ENCODE data around the gene TMTC2.
"Not testable (repeated sequence)": the region's sequence is repeated elsewhere in the genome, so short reads cannot be mapped to it uniquely, and the experiment has no call there.

The TMTC2 gene

DNA sequence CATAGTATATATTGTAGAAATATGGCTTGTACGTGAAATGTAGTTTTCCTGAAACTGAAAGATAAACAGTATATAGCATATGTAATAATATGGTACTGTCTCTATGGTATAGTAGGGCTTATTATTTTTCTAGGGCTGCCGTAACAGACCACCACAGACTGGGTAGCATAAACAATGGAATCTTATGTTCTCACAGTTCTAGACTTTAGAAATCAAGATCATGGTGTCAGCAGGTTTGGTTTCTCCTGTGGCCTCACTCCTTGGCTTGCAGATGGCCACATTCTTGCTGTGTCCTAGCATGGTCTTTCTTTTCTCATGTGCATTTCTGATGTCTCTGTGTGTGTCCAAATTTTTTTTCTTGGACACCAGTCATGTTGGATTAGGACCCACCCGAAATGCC, 155.8 kb downstream of the TMTC2 start:
- no peak for DNase-seq (ENCODE audit: low read depth)

DNA sequence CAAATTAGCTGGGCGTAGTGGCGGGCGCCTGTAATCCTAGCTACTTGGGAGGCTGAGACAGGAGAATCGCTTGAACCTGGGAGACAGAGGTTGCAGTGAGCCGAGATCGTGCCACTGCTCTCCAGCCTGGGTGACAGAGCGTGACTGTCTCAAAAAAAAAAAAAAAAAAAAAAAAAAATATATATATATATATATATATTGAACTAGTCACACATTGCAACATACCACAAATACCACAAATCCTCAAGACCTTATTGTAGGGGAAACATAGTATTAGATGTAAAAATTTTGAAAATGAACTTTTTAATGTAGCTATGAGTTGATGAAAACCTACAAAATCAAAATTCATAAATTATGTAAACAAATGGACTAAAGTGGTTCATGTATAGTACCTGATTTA, 158.4 kb downstream of the TMTC2 start:
- DNase-seq (ENCODE audit: low read depth): not testable (repeated sequence)

DNA sequence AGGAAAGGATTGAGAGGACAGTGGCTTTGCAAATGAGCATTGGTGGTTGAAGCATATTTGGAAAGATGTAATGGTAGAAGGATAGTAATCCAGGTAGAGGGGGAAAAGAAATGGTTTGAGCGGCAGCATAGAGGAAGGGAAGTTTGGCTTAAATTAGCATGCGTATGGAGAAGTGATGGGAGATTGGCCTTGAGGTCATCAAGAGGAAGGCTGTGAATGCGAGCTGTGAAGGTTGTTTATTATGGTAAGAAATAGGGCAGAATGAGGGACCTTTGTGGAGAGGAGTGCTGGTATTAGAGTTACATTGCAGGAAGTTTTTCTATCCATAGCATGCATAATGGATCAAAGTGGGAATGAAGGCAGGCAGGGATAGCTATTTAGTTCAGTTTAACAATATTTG, 162.1 kb downstream of the TMTC2 start:
- DNase-seq (ENCODE audit: low read depth): no peak

DNA sequence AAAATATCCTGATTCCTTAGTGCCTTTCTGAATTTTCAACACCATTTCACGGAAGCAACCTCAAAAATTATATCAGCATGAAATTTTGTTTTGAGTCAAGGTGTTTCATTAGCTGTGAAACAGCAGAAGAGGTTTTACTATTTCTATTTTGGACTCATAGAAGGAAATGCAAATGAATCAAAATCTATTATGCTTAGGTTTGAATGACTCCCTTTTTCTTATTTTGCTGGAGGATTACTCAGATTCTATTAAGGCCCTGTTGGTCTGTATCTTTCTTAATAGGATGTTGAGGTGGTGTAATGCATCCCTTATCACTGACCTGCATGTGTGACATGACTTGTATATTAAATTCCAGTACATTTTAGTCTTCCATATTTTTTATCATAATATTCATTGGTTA, 165.8 kb downstream of the TMTC2 start:
- no peak for DNase-seq (ENCODE audit: low read depth)

DNA sequence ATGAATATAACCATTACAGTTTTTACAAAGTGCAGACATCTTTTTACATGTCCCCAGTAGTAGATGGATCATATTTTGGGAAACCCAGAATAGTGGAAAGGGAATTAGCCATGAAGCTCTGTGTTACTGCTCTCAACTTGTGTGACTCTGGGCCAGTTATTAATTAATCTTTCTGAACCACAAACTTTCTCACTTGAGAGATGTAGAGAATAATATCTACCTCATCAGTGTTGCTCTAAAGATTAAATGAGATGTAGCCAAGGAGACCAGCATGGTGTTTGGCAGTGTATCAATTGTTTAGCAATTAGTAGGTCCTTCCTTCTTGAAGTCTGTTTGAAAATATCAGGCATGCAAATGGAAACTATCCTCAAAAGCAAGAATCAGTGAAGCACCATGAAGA, 169.2 kb downstream of the TMTC2 start:
- no peak for DNase-seq (ENCODE audit: low read depth)

GRCh38 chr12:82857276-82857675, 170.6 kb downstream of the TMTC2 start:
- no peak for DNase-seq (ENCODE audit: low read depth)

GRCh38 chr12:82857911-82858533, 171.3 kb downstream of the TMTC2 start:
- DNase-seq (ENCODE audit: low read depth): no peak

- DNase-seq (ENCODE audit: low read depth): no peak
Measured at GRCh38 chr12:82858534-82858917, 171.8 kb downstream of the TMTC2 start.

DNA sequence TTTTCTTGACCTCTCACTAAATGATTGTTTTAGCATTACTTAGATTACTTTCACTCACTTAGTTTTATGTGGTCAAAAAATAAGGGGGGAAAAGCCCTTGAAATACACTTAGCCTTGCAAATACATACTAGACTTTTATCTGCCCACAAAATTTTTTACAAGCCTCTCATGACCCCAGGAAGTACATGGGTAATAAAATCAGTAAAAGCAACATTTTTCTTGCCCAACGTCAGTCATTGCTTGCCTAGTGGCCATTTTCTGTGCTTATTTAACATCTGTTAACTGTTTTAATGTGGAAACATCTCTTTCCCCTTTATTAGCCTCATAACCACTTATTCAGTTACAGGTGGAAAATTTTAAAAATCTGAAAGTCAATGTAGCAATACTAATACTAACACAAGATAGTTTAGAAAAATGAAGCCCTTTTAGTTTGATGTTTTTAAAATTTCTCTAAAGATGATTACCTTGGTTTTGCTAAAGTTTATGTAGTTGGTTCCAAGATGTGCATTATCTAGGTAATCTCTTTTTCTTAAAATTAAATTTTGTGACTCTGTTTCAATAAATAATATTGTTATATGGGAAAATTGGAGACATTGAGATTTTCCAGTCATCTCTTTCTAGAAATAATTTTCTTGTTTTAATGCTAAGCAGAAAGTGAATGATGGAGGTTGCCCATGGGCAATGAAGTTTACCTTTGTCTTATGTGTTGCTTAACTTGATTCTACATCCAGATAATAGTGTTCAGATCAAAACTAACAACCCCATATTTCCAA, 175.5 kb downstream of the TMTC2 start:
- DNase-seq (ENCODE audit: low read depth): no peak

GRCh38 chr12:82862876-82863649, 176.4 kb downstream of the TMTC2 start:
- DNase-seq (ENCODE audit: low read depth): no peak

- DNase-seq (ENCODE audit: low read depth): no peak
Measured at GRCh38 chr12:82866227-82866775, 179.6 kb downstream of the TMTC2 start.

- DNase-seq (ENCODE audit: low read depth): no peak
Measured at GRCh38 chr12:82866946-82867345, 180.2 kb downstream of the TMTC2 start.

- no peak for DNase-seq (ENCODE audit: low read depth)
Measured at GRCh38 chr12:82867762-82868500, 181.2 kb downstream of the TMTC2 start.

DNA sequence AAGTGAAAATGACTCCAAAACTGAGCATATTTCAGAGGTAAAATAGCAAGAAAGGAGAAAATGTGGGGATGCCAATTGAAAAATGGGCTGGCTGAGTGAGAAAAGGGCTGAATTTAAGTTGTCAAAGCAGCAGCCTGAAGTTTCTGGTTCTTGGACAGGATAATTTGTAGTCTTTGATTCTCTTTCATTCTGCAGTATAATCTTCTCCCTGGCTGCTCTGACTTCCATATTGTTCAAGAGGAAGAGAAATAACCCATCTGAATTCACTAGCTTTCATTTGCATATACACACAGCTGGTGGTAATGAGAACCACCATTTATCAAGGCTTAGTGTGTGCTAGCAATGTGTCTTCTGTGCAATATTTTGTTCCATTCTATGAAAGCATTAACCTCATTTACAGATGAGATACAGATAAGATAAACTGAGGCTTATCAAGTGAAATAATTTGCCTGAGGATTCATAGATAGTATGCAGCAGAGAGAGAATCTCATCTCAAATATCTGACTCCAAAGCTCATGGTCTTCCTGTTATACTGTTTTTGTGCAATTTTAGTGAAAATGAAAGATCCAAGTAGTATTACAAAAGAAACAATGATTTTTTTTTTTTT, 184.2 kb downstream of the TMTC2 start:
- no peak for DNase-seq (ENCODE audit: low read depth)

DNA sequence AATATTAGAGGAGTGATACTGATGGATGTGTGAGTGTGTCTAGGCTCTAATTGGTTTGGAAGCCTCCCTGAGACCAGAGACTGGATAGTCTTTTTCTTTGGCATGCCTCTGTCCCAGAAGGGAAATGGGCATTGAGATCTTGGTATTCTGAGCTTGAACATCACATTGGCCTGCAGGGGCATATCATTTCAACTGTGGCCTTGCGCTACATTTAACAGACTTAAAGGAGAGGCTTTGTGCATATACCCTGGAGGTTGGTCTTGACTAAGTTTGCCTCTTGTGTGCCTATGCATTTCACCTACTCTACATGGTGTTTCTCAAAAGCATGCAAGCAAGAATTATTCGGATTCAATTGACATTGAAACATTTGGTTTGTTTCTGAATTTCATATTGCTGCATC, 185.4 kb downstream of the TMTC2 start:
- no peak for DNase-seq (ENCODE audit: low read depth)

- no peak for DNase-seq (ENCODE audit: low read depth)
Measured at GRCh38 chr12:82873309-82873708, 186.6 kb downstream of the TMTC2 start.

DNA sequence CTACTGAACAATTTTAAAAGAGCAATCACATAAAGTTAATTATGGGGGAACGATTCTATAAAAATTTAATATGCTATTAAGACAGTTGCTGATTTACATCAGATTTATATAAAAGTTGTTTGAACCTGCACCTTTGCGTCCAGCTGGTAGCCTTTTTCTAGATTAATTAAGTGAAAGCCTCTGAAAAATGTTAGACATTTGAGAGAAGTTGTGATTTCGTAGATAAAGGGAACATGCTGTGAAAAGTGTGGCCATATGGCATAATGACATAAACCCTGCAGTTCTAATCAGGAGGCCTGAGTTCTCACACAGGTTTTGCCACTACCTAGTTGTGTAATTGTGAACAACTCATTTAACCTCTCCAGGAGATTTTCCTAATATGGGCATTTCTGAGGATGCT, 187.2 kb downstream of the TMTC2 start:
- no peak for DNase-seq (ENCODE audit: low read depth)

DNA sequence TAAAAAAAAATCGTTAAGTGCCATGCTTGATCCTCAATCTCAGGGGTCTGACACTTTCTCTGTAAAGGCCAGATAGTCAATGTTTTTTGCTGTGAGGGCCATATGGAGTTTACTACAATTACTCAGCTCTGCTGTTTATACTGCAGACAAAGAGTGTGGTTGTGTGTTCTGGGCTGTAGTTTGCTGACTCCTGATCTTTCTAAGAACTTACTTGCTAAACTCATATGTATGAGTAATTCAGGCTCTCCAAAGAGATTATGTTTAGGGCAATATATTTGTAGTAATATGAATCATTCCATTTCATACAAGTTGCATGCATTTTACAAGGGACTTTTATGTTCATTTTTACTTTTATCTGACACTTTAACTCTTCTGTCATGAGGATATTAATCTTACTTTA, 188.2 kb downstream of the TMTC2 start:
- DNase-seq (ENCODE audit: low read depth): no peak

DNA sequence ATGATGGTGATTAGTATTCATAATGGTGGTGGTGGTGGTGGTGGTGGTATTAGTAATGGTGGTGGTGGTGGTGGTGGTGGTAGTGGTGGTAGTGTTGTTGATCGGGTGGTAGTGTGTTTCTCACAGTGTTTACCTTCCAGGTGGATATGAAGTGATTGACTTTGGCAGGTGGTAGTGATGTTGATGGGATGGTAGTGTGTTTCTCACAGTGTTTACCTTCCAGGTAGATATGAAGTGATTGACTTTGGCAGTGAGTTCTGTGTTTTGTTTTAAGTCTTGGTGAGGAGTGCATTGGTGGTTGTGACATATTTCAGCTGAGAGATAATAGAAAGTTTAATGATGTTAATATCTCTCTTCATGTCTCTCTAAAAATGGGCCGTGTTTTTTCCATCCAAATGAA, 189.4 kb downstream of the TMTC2 start:
- no peak for DNase-seq (ENCODE audit: low read depth)

DNA sequence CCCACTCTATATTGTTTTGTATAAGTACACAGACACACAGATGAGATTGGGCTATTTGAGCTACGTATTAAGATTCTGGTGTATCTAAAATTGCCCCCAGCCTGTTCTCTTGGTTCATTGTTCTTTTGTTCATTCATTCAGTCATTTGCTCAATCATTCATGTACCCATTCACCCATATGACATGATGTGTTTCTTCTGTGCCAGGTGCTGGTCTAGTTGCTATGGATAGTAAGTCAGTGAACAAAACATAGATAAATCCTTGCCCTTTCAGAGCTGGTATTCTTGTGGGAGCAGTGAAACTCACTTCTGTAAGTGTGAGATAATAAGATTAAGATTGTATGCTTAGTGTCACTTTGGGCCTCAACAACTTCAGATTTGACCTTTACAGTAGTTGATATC, 191.3 kb downstream of the TMTC2 start:
- no peak for DNase-seq (ENCODE audit: low read depth)

GRCh38 chr12:82880442-82880901, 193.8 kb downstream of the TMTC2 start:
- no peak for DNase-seq (ENCODE audit: low read depth)
